DMS53 treated with DMSO at 0.1 percent for 48 hours (cell line): ENCODE measurements around the gene LTB4R.

Experiments used
- DNase-seq: peaks from one replicate; lab custom pipeline; 2025; ENCODE audit not compliant: unreplicated experiment; lab: John Stamatoyannopoulos, UW

Gene LTB4R

GRCh38 chr14:24366721-24367513 lies 55.6 kb downstream of the LTB4R start:
- DNase-seq: peak; percentile 97
